CD4-positive, alpha-beta T cell treated with Interleukin-4 for 1 hour (primary cell): ENCODE data around the gene GAST.
"Not testable (repeated sequence)": the region's sequence is repeated elsewhere in the genome, so short reads cannot be mapped to it uniquely, and the experiment has no call there.

ENCODE experiments used
- DNase-seq, 2 donors: peaks; one replicate each; pipeline ENCODE4 v3.0.0-alpha.2; 2020 to 2022

The GAST gene, protein sequence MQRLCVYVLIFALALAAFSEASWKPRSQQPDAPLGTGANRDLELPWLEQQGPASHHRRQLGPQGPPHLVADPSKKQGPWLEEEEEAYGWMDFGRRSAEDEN

DNA sequence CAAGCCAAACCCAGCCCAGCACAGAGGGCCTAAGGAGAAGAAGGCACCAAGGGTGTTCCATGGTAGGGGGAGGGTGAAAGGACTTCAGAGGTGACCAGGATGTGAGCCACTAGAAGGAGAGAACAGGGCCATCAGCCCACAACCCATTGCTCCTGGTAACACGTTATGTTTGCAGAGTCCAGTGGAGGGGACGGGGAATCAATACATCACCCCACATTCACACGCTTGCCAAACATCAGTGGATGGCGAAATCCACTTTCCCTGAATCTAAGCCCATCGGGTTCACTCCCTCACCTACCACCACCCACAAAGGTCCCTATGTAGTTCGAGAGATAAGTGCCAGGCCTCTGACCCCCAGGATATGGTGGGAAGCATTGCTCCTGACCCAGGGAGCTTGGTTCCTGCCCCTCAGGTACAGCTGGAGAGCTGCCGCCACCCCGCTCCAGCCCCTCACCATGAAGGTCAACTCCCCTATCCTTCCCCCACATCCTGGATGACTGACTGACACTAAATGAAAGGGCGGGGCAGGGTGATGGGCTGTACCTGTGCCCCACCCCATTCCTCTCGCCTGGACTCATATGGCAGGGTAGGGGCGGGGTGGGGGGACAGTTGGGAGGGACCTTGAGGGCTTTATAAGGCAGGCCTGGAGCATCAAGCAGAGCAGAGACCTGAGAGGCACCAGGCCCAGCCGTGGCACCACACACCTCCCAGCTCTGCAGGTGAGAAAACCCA lies at the start of gene GAST:
TSS of gene GAST (plus strand) at position 663 of the 732 bp plus-strand sequence. CDS start 3,106 bp downstream, outside the sequence.
- DNase-seq, result no peak

DNA sequence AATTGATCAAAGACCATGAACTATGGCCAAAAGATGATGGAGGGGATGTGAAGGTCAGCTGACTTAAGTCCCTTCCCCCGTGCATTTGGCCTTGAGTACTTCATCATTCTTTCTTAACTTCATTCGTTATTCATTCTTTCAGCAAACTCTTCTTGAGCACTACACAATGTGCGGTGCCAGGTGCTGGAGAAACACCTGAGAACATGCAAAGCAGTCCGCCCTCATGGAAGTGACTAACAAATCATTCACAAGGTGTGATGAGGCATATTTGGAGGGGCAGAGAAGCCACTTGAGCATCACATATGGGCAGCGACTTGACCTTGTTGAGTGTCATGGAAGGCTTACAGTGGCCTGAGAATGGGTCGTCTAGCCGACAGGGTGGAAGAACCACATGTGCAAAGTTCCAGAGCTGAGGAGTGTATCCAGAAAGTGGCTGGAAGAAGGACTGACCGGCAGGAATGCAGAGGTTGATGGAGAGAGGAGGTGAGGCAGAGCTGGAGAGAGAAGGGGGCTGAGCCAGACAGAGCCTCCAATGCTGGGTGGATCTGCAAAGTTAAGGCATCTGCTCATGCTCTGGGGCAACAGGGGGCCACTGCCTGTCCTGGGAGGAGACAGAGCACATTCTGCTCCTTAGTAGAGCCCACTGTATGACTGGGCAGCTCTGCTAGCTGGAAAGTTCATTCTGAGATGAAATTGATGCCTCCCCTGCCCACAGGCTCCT lies 48.5 kb upstream of the GAST start:
- DNase-seq, result no peak

DNA sequence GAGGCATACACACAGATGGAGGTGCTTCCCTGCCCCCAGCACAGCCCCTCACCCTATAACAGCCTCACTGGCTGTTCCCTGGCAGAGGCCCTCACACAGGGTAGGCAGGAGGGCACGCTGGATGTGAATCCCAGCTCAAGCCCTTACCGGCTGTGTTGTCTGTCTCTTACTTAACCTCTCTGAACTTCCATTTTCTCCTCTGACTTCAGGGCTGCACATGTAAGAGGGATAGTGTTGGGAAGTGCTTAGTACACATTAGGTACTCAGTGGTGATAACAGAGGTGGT lies 48.0 kb upstream of the GAST start:
- no peak for DNase-seq

DNA sequence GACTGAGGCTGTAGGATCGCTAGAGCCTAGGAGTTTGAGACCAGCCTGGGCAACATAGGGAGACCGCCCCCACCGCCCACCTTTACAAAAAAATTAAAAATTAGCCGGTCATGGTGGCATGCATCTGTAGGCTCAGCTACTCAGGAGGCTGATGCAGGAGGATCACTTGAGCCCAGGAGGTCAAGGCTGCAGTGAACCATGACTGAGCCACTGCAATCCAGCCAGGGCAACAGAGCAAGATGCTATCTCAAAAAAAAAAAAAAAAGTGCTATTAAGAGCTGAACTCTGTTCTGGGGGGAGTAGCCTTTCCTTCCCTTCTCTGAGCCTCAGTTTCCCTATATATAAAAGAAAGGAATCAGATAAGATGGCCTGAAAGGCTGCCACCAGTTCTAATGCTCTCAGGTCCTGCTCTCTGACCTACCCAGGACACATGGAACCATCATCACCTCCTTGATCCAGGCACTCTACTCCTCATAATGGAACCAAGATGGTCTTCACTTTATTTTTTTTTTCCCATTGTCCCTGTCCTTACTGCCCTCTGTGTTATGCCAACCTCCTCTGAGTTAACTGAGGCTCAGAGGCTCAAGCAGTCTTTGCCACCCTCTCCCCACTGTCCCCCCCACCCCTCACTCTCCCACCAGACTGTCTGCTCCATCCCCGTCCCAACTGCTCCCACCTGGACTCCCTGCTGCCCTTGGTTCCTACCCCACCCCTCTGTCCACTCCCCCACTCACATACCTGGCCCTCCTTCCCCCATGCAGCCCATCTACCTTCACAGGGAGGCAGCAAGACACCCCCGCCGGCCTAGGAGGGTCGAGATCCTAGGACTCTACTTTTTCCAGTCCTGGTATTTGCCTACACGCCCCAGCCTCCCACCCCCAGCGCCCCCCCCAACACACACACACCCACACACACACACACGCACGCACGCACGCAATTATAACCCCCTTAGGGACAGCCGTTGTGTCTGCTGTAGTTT lies 47.3 kb upstream of the GAST start:
- no peak for DNase-seq

DNA sequence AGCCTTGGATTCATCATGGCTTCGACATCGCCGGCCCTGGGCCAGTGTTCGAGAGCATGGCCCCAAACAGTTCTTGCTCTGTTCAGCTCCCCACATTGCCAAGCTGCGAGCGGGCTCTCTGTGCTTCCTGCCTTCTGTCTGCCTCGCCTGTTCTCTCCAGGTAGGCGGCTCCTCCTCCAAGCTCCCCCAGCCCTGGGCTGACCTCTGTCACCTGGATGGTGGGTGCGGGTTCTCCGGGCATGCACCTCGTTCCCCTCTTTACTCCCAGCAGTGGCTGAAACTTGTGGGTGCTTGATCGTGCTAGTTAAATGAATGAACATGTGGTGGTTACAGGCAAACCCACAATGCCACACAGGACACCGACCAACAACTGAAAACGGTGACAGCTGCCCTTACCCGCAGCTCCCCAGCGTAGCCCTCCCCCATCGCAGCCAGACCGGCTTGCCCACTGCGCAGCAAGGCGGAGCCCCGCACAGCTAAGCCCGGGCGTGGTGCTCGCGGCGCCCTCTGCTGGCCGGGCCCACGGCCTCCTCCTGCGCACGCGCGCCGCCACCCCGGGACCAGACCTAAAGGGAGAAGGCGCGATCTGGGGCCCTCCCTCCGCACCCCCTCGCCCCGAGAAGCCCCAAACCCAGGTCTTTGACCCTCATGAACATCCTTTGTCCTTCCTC lies 46.4 kb upstream of the GAST start:
- DNase-seq, result peak; percentile 90 to 91

DNA sequence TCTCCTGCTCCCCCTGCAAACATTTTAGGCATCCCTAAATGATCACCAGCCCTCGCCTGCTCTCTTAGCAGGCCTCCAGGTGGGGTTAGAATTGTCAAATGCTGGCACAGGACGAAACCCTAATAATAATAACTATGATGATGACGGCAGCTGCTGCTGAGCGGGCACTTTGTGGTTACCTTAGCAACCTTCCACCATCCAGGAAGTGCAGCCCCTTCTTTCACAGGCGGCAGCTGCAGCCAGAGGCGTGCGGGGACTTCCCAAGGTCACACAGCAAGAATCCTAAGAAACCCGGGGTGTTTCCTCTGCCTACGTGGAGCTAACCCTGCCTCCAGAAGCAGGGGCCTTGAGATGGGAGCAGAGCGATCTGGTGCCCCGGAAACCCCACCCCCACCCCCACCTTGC lies 45.9 kb upstream of the GAST start:
- peak; percentile 94 to 95 for DNase-seq

DNA sequence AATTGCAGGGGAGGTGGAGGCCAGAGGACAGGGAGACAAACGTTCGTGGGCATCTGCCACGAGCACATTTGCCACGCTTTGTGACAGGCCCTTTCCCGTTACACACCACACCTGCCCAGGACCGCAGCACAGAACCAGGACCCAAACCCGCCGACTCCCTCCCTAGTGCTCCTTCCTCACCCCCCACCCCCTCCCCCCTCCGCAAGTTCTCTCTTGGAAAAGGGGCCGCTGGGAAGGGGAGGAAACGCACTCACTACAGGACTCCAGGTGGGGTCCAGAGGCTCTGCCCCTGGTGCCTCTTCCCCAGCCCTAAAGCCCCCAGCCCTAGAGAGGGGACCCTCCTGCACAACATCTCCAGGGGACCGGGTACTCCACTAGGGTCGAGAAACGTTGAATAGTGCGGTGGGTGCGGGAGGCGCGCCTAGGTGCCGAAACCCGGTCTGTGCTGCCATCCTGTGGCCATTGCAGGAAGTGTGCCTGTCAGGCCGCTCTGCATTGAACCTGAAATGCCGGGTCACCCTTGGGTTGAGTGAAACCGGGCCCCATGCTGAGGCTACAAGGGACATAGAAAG lies 45.3 kb upstream of the GAST start:
- DNase-seq, result peak; percentile 91

DNA sequence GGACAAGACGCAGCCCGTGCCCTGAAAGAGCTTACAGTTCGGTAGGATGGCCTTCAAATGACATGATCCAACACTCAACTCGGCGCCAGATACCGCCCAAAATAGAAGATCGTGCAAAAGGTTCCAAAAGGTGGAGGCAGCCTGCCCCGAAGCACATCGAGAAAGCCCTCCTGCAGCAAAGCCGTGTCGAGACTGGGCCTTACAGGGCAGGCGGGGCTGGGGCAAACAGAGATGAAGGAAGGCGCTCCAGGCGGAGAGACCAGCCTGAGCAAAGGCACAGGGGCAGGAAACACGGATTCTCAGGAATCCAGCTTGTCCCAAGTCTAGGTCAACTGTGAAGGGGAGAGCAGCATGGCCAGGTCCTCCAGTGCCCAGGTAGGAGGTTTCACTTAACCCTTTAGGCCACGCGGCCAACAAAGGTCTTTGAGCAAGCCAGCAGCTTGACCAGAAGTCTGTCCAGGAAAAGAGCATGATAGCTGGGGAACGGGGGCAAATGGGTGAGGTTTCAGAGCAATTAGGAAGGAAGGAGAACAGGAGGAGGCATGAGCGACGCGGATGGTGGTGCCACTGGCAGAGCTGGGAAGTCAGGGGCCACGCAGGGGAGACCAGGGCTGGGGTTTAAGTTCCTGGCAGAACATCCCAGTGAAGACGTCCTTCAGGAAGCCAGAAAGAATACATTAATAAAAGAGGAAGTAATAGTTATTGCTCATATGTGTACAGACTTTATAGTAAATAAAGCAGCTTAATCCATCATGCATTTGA lies 44.7 kb upstream of the GAST start:
- no peak for DNase-seq

DNA sequence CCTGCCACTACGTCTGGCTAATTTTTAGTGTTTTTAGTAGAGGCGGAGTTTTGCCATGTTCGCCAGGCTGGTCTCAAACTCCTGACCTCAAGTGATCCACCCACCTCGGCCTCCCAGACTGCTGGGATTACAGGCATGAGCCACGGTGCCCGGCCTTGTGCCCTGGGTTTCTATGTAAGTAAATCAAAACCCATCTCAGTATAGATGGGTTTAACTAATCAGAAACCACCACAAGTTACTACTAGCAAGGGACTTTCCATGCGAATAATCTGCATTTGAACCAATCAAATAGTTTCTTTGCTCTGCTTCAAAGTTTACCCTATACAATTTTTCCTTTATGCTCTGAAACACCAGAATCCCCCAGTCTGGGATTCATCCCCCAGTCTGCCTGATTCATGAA lies 40.0 kb upstream of the GAST start:
- DNase-seq, result no peak

DNA sequence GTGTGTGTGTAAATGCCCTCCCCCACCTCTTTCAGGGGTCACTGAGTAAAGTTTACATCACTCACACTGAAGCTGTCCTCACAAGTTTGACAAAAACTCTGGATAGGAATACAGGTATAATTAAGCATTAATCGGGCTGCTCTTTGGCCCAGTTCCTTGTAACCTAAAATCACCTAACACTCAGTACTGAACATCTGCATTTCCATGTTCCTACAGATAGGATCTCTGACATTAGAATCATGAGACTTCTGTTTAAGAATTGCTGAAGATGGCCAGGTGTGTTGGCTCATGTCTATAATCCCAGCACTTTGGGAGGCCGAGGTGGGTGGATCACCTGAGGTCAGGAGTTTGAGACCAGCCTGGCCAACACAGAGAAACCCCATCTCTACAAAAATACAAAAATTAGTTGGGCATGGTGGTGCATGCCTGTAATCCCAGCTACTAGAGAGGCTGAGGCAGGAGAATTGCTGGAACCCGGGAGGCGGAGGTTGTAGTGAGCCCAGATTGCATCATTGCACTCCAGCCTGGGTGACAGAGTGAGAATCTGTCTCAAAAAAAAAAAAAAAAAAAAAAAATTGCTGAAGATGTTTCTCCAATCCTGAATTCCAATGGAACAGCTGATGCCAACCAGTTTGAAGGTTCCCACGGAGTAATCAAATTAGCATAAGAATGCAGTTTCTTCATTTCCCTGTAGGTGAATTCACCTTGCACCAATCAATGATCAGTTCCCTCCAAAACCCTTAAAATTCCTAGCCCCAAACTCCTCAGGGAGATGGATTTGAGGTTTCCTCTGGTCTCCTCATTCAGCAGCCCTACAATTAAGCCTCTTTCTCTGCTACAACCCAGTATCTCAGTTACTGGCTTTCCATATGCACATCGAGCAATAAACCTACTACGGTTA lies 36.7 kb upstream of the GAST start:
- DNase-seq, result not testable (repeated sequence)

DNA sequence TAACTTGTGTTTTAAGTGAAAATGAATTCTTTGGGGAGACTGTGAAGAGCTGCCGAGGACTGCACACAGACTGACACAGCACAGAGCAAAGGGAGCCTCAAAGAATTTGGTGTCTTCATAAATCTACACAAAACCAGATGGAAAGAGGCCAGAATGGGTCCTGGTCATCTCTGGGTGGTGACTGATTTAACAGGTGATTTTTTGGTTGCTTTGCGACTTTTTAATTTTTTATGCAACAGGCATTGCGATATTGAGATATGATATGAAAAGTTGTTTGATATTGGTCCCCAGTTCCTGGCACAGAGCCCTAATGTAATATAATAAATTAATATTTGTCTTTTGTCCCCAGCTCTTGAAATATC lies 36.1 kb upstream of the GAST start:
- DNase-seq, result no peak

DNA sequence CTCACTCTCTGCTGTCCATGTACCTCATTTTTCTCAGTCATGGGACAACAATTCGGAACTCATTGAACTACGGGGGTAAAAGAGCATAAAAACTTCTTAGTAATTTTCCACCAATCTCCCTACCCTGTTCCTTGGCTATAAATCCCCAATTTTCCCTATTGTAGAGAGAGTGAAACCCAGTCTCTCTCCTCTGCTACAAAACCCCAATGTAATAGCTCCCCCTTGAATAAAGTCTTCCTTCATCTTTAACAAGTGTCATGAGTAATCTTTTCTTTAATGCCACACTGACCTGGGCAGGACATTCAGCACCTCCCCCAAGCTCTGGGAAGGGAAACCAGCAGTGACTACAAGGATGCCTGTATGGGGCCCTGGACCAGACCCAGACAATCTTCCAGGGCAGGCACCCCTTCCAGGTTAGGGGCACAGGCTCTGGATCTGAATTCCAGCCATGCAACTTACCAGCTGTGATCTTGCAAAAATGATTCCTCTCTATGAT lies 33.7 kb upstream of the GAST start:
- DNase-seq, result no peak

DNA sequence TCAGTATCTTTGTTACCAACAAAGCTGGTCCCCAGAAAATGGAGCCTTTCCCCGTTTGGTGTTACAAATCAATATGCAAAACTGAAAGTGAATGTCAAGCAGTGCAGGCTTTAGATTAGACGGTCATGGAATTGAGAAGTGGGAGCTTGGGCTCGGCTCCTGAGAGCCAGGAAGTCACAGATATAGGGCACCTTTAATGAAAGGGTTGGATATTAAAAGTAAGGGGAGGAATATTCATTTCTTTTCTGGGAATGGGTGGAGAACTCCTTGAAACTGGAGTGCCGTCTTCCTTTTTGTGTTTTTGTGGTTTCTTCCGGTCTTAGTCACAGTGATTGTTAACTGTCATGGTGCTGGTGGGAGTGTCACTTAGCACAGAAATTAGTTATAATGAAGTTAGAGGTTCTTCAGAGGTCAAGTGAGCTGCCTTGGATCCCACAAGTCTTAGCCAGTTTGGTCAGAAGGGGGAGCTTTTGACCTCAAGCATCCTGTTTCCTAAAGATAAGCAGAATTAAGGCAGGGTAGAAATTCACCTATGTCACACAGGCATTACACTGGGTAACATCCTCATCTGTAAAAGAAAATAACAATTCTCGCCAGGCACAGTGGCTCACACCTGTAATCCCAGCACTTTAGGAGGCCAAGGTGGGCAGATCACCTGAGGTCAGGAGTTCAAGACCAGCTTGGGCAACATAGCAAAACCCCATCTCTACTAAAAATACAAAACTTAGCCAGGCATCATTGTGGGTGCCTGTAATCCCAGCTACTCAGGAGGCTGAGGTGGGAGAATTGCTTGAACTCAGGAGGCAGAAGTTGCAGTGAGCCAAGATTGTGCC lies 33.0 kb upstream of the GAST start:
- peak; percentile 80 to 91 for DNase-seq

DNA sequence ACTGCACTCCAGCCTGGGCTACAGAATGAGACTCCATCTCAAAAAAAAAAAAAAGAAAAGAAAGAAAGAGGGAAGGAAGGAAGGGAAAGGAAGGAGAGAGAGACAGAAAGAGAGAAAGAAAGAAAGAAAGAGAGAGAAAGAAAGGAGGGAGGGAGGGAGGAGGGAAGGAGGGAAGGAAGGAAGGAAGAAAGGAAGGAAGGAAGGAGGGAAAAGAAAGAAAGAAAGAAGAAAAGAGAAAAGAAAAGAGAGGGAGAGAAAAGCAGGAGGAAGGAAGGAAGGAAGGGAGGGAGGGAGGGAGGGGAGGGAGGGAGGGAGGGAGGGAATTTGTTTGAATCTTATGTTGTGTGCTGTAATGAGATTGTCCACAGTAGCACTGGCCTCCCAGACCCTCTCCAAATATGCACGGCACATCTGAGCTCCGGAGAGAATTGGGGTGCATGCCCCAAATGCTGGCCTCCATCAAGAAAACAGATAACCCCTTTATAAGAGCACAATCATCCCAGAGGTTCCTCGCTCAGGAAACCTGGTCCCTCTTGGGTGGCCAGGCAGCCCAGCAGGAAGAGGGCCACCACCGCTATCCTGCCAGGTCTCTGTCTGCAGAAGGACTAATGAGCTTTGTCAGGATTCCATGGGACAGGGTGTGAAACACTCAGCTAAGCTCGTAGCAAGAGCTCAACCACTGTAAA lies 32.2 kb upstream of the GAST start:
- DNase-seq, result no peak

DNA sequence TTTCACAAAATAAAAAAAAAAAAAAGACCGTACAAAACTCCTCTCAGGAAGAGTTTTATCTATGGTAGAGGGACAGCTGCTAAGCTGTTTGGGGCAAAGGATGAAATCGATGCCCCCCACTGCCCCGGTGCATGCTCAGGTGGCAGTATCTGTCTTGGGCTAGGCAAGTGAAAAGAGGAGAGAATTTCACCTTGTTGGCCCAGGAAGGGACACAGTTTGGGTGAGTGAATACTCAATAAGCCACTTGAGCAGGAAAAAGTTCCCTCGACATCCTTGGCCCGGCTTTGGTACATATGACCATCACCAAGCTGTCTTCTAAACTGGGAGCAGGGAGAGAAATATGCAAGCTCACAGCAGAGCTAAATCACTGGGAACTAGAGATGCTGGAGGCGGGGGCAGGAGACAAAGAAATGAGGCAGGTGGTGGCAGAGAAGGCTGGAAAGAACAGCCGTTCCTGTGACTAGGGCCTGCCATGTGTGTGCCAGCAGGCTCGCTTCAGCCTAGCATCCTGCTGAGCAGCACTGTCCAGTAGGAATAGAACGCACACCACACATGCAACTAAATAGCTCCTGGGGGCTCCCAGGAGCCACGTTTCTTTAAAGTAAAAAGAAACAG lies 31.6 kb upstream of the GAST start:
- DNase-seq, result no peak

DNA sequence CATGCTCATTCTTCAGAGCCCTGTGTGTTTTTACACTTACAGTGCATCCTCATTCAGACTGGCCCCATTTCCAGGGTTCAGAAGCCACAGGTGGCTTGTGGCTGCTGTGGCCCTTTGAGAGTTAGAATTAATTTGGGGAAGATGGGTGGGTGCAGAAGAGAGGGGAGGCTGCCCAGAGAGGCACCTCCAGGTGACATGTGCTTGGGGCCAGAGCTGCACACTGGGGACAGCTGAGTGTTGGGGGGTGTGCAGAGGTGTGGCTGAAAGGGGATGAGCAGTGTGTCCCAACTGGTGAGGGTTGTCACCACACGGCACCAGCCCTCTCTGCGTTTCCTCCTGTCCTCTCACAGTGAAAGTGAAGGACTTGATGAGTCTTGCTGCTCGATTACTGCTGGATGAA lies 30.4 kb upstream of the GAST start:
- DNase-seq, result no peak

DNA sequence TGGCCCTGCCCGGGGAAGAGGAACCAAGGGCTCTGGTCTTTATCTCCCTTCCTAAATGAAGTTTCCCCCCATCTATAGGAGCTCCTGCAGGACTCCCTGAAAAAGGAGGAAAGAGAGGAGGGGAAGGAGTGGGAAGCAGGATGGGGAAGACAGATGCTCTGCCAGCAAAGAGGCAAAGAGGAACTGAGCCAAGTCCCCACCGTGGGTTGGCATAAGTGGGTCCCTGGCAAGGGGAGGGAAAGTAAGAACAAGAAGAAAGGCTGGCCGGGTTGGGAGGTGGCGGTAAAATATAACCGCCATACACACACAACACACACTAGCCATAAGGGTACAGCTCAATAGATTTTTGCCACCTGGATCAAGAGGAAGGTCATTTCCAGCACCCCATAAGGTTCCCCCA lies 29.5 kb upstream of the GAST start:
- no peak for DNase-seq

DNA sequence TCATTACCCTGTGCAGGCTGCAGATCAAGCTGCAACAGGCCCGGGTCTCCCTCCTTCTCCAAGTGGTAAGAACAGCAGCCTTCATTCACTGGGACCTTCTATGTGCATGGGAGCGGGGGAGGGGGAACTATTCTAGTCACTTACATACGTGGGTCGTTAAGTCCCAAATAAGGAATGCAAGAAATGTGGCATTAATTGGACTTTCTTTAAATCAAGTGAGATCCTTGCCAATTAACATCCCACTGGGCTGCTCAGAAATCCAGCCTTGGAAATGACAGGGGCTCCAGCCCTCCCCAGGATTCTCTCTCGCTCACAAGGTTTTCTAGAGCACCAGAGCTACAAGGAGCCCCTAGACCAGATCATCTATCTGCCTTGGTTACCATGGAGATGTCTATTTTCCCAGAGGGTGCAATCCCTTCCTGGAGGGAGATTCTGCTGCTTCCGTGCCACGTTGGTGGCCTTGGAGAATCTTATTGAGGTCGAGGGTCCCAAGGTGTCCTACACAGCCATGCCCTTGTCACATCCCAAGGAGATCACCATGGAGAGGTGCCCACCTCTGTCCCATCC lies 28.6 kb upstream of the GAST start:
- no peak for DNase-seq
